Tibial artery (tissue), 4 donors: Measurements from ENCODE around the gene MFSD2B.

Experiments used
- DNase-seq, 2 donors: peaks; one replicate each; pipeline ENCODE4 v3.0.0-alpha.2; 2019
- H3K27ac ChIP-seq, 2 donors: fragments of 200-600 bp; sonication (generic) in 1 of 2; 1 replicate in 1 of 2; 2 replicates in 1 of 2; pipeline ENCODE4 v1.5.1; 2018 to 2019; ENCODE audit warnings: mild to moderate bottlenecking in 1 of 2
- H3K27me3 ChIP-seq, 2 donors: fragments of 200-600 bp; sonication (generic) in 1 of 2; one replicate each; pipeline versions ENCODE4 v1.5.1 to v1.6.0; 2016 to 2019
- H3K36me3 ChIP-seq, 3 donors: fragments of 200-600 bp; sonication (generic) in 2 of 3; one replicate each; pipeline ENCODE4 v1.5.1; 2016 to 2019; ENCODE audit warnings: mild to moderate bottlenecking in 2 of 3
- H3K4me1 ChIP-seq, 4 donors: fragments of 200-600 bp; sonication (generic) in 2 of 4; 1 replicate in 3 of 4; 2 replicates in 1 of 4; pipeline ENCODE4 v1.5.1; 2016 to 2019
- H3K4me3 ChIP-seq, 2 donors: fragments of 200-600 bp; sonication (generic) in 1 of 2; 1 replicate in 1 of 2; 2 replicates in 1 of 2; pipeline ENCODE4 v1.5.1; 2018 to 2019; ENCODE audit warnings: mild to moderate bottlenecking in 2 of 2
- H3K9me3 ChIP-seq, 3 donors: fragments of 200-600 bp; sonication (generic) in 1 of 3; one replicate each; pipeline ENCODE4 v1.5.1; 2016 to 2019
- intact Hi-C: fragments of 100-400 bp; cut with DNase I; formaldehyde crosslinking; loops from one replicate; pipeline ENCODE4 v1.15.0; 2023; ENCODE audit warnings: low total_unique reads
- TF ChIP-seq, protein P1 (sequence below), 2 experiments: fragments of 200-600 bp in 1 of 2; fragments of 450-650 bp in 1 of 2; IDR thresholded peaks; one replicate each; pipeline ENCODE4 v1.5.1; 2017 to 2019; ENCODE audit warnings: antibody characterized with exemption in 2 of 2, mild to moderate bottlenecking in 1 of 2, moderate library complexity in 1 of 2

MFSD2B gene, protein sequence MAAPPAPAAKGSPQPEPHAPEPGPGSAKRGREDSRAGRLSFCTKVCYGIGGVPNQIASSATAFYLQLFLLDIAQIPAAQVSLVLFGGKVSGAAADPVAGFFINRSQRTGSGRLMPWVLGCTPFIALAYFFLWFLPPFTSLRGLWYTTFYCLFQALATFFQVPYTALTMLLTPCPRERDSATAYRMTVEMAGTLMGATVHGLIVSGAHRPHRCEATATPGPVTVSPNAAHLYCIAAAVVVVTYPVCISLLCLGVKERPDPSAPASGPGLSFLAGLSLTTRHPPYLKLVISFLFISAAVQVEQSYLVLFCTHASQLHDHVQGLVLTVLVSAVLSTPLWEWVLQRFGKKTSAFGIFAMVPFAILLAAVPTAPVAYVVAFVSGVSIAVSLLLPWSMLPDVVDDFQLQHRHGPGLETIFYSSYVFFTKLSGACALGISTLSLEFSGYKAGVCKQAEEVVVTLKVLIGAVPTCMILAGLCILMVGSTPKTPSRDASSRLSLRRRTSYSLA

DNA sequence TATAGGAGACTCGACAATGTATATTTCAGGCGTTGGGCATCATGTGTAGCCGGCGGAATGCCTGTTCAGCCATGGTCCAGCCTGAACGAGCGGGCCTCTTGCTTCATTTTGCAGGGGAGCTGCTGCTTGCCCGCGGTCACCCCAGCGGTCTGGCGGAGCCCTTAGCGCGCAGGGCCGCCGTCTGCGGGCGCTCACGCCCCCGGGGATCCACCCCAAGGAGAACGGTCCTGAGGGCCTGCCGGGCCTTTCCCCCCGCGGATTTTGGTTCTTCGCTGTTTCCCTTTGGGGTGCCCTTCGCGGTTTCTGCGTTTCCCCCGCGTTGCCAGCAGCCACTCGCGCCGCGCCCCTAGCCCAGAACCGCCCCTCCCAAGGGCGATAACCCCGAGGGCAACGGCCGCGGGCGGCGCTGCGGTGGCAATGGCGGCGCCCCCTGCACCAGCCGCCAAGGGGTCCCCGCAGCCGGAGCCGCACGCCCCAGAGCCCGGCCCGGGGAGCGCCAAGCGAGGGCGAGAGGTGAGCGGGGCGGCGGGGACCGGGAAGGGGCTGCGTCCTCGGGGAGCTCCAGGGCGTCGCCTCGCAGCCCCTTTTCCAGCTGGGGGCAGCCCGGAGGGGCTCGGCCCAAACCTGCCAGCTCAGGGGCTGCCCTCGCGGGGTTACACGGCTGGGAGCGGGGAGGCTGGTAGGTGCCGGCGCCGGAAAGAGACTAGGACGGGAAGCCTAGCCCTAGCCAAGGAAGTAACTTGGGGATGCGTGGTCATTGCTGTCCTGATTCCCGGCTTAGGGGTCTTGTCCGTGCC is at the start of gene MFSD2B:
Gene MFSD2B (plus strand): TSS at position 406 of the 797 bp plus-strand sequence. CDS start 12 bp downstream, at position 418.
- Histone ChIP-seq H3K9me3 (no peaks in the 10 kb centered on the region), H3K4me3 (peak within 1 kb of the TSS in 1 of 2 donors; percentile 40), H3K27ac (no peak within 1 kb of the TSS), H3K27me3 (peaks cover 0 to 26% of the 10 kb centered on the region in 2 donors), H3K36me3 (no peaks in the 10 kb centered on the region), H3K4me1 (peaks cover 0 to 12% (median 10%) of the 10 kb centered on the region in 4 donors)
- TF ChIP-seq, protein P1, sequence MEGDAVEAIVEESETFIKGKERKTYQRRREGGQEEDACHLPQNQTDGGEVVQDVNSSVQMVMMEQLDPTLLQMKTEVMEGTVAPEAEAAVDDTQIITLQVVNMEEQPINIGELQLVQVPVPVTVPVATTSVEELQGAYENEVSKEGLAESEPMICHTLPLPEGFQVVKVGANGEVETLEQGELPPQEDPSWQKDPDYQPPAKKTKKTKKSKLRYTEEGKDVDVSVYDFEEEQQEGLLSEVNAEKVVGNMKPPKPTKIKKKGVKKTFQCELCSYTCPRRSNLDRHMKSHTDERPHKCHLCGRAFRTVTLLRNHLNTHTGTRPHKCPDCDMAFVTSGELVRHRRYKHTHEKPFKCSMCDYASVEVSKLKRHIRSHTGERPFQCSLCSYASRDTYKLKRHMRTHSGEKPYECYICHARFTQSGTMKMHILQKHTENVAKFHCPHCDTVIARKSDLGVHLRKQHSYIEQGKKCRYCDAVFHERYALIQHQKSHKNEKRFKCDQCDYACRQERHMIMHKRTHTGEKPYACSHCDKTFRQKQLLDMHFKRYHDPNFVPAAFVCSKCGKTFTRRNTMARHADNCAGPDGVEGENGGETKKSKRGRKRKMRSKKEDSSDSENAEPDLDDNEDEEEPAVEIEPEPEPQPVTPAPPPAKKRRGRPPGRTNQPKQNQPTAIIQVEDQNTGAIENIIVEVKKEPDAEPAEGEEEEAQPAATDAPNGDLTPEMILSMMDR (IDR thresholded peaks at IDR 0.05), result no peak
- no peak for DNase-seq
- intact Hi-C loops, result no loop called here

DNA sequence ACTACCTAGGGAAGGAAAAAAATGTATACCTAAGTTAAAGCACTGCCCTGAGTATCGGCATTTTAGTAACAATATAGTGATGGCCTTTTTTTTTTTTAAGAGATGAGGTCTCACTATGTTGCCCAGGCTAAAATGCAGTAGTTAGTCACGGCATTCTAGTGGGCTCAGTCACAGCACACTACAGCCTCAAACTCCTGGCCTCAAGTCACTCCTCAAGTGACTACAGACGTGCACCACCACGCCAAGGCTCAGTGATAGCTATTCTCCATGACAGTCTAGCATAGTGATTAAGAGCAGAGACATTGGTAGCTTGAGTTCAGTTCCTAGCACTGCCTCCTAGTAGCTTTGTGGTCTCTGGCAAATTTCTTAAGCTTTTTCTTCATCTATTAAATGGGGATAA is 42.0 kb upstream of the MFSD2B start:
- Histone ChIP-seq H3K27ac (no peak overlapping the region), H3K4me3 (no peak overlapping the region), H3K36me3 (peaks cover 16 to 24% (median 16%) of the 10 kb centered on the region in 3 donors), H3K4me1 (no peaks in the 10 kb centered on the region), H3K27me3 (no peaks in the 10 kb centered on the region), H3K9me3 (no peaks in the 10 kb centered on the region)
- intact Hi-C loops, result no loop called here
- TF ChIP-seq, protein P1 (IDR thresholded peaks at IDR 0.05), result no peak
- DNase-seq, result no peak

DNA sequence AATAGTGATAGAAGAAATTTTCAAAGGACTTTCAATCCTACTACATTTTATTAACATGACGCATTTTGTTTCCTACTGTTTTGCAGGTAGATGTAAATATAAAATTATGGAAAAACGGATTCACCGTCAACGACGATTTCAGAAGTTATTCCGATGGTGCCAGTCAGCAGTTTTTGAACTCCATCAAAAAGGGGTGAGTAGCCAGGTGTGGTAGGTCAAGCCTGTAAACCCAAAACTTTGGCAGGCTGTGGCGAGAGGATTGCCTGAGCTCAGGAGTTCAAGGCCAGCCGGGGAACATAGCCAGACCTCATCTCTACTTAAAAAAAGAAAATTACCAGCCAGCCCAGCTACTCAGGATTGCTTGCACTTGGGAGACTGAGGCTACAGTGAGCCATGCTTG is 33.0 kb upstream of the MFSD2B start:
- H3K36me3 ChIP-seq, result peaks cover 31 to 61% (median 38%) of the 10 kb centered on the region in 3 donors
- TF ChIP-seq, protein P1 (IDR thresholded peaks at IDR 0.05), result no peak
- DNase-seq, result no peak
- H3K9me3 ChIP-seq, result no peaks in the 10 kb centered on the region
- no peaks in the 10 kb centered on the region for H3K27me3 ChIP-seq
- no peaks in the 10 kb centered on the region for H3K4me1 ChIP-seq
- H3K27ac ChIP-seq, result no peak overlapping the region
- intact Hi-C loops, result no loop called here
- no peak overlapping the region for H3K4me3 ChIP-seq

DNA sequence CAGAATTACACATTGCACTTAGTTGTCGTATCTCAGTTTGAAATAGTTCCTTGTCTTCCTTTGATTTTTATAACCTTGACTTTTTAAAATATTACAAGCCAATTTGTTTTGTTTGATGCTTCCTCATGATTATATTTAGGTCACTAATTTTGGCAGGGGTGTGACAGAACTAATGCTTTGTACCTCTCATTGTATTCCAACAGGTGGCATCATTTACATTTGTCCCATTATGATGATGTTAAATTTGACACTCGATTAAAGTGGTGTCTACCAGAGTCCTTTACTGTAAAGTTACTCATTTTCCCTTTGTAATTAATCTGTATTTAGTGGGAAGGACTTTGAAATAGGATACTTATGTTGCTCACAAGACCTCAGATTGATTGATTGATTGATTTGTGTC is 21.5 kb upstream of the MFSD2B start:
- DNase-seq, result no peak
- no peak overlapping the region for H3K27ac ChIP-seq
- H3K9me3 ChIP-seq, result no peaks in the 10 kb centered on the region
- no peaks in the 10 kb centered on the region for H3K27me3 ChIP-seq
- H3K4me1 ChIP-seq, result no peaks in the 10 kb centered on the region
- TF ChIP-seq, protein P1 (IDR thresholded peaks at IDR 0.05), result peak; percentile 6 to 8
- peaks cover 15 to 40% (median 37%) of the 10 kb centered on the region in 3 donors for H3K36me3 ChIP-seq
- intact Hi-C loops, result no loop called here
- no peak overlapping the region for H3K4me3 ChIP-seq

DNA sequence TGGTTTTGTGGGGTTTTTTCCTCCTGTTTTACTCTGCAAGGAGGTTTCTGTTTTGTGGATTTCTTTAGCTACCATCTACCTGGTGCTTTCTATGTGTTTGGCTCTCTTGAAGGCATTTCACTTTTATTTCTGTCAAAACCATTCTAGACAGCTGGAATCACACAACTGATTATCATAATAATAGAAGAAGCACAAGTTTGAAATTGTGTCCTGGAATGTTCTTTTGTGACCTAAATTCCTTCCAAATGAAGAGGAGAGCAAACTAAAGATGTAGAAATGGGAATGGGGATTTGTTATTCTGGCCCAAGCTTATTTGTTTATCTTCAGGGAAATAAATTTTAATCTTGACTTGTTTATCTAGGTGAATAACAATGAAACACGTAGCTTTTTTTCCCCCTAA is 17.0 kb upstream of the MFSD2B start:
- H3K27me3 ChIP-seq, result no peaks in the 10 kb centered on the region
- DNase-seq, result no peak
- TF ChIP-seq, protein P1 (IDR thresholded peaks at IDR 0.05), result no peak
- intact Hi-C loops, result no loop called here
- H3K9me3 ChIP-seq, result no peaks in the 10 kb centered on the region
- H3K4me1 ChIP-seq, result no peaks in the 10 kb centered on the region
- peaks cover 0 to 12% (median 9%) of the 10 kb centered on the region in 3 donors for H3K36me3 ChIP-seq
- H3K4me3 ChIP-seq, result no peak overlapping the region
- no peak overlapping the region for H3K27ac ChIP-seq
